HCT116 (cell line): ENCODE results near the gene SURF6. TPM values are rescaled to one million over a fixed set of nuclear protein-coding genes. Genes with fewer than 3 reads are reported as not detected.

Experiments used
- ATAC-seq: fragments of 200-7000 bp; cut with Tn5 transposase; 2 replicates; pipeline ENCODE4 v1.9.1; 2020; ENCODE audit warnings: mild to moderate bottlenecking, moderate library complexity
- BruUV-seq: library from RNA; stranded (reverse); fragments of 400-500 nt; replicated peaks from 2 replicates; lab custom pipeline; 2021; lab: Mats Ljungman, UMichigan
- CTCF ChIA-PET: fragments of 300-600 bp; sonication (Branson Sonifier 250); formaldehyde crosslinking; loops from one replicate; lab custom pipeline; 2021; ENCODE audit warnings: antibody characterized with exemption; lab: Charles Lee
- POLR2A ChIA-PET: fragments of 300-600, 350-600 bp; sonication (Branson Sonifier 250); formaldehyde crosslinking; loops from one replicate; lab custom pipeline; 2021; ENCODE audit warnings: antibody characterized with exemption; lab: Charles Lee
- RAD21 ChIA-PET, 2 experiments: fragments of 300-600 bp; sonication (Branson Sonifier 250); formaldehyde crosslinking; loops; one replicate each; lab custom pipeline; 2023; ENCODE audit warnings: low total read pairs in 2 of 2; ENCODE audit not compliant: uncharacterized antibody in 2 of 2, unreplicated experiment in 2 of 2, low non-redundant PET in 1 of 2; lab: Charles Lee
- DNase-seq: peaks from one replicate; pipeline ENCODE4 v3.0.0-alpha.2; 2010; ENCODE audit warnings: low read depth, low spot score
- H2AFZ ChIP-seq: fragments of 200-600 bp; shearing (Covaris generic), sonication (generic); 2 replicates; pipeline ENCODE4 v1.6.1; 2017; ENCODE audit warnings: low read depth, mixed run types, mixed read lengths, antibody characterized with exemption, low read length; ENCODE audit not compliant: poor library complexity, severe bottlenecking
- H3K27ac ChIP-seq: 2 replicates; pipeline ENCODE4 v1.5.1; 2012; ENCODE audit warnings: low read depth, low read length
- H3K27me3 ChIP-seq: fragments of 200-600 bp; sonication (generic); 2 replicates; pipeline ENCODE4 v1.6.1; 2016; ENCODE audit warnings: mixed run types, low read length, mixed read lengths; ENCODE audit not compliant: insufficient read depth
- H3K36me3 ChIP-seq, 2 experiments: fragments of 200-500 bp in 1 of 2; fragments of 200-600 bp in 1 of 2; sonication (Bioruptor generic) in 1 of 2; sonication (generic) in 1 of 2; 2 replicates each; pipeline versions ENCODE4 v1.5.1 to v1.6.1; 2014 to 2016; ENCODE audit warnings: low read length in 2 of 2, inconsistent platforms in 1 of 2, mixed read lengths in 1 of 2, mixed run types in 1 of 2; ENCODE audit not compliant: insufficient read depth in 2 of 2, control insufficient read depth in 1 of 2
- H3K4me1 ChIP-seq, 2 experiments: fragments of 200-600 bp in 1 of 2; sonication (generic) in 1 of 2; 2 replicates each; pipeline versions ENCODE4 v1.5.1 to v1.6.1; 2012 to 2017; ENCODE audit warnings: low read length in 2 of 2, inconsistent platforms in 1 of 2, mild to moderate bottlenecking in 1 of 2, mixed read lengths in 1 of 2, mixed run types in 1 of 2, moderate library complexity in 1 of 2; ENCODE audit not compliant: insufficient read depth in 2 of 2, control insufficient read depth in 1 of 2
- H3K4me2 ChIP-seq: fragments of 200-600 bp; sonication (generic); 2 replicates; pipeline ENCODE4 v1.6.1; 2017; ENCODE audit warnings: mixed run types, low read length, mixed read lengths
- H3K4me3 ChIP-seq, 2 experiments: fragments of 200-600 bp in 1 of 2; sonication (generic) in 1 of 2; replicated peaks in 1 of 2; 2 replicates each; pipeline ENCODE4 v1.5.1; 2011 to 2016; ENCODE audit warnings: low read length in 2 of 2, control low read depth in 1 of 2, low read depth in 1 of 2, mild to moderate bottlenecking in 1 of 2, mixed read lengths in 1 of 2, mixed run types in 1 of 2
- H3K79me2 ChIP-seq: fragments of 200-600 bp; sonication (generic); 2 replicates; pipeline ENCODE4 v1.6.1; 2017; ENCODE audit warnings: mild to moderate bottlenecking, mixed run types, low read length, moderate library complexity, mixed read lengths; ENCODE audit not compliant: insufficient read depth
- H3K9ac ChIP-seq: fragments of 200-600 bp; sonication (generic); 2 replicates; pipeline ENCODE4 v1.6.1; 2016; ENCODE audit warnings: low read length, mixed read lengths
- H3K9me2 ChIP-seq: fragments of 200-600 bp; sonication (generic), shearing (Covaris generic); 2 replicates; pipeline ENCODE4 v1.6.1; 2017; ENCODE audit warnings: mixed run types, mild to moderate bottlenecking, moderate library complexity; ENCODE audit not compliant: insufficient read depth
- H3K9me3 ChIP-seq, 2 experiments: fragments of 200-500 bp in 1 of 2; fragments of 200-600 bp in 1 of 2; sonication (Bioruptor generic) in 1 of 2; sonication (generic) in 1 of 2; 2 replicates each; pipeline ENCODE4 v1.6.1; 2014 to 2017; ENCODE audit warnings: low read length in 2 of 2, mixed read lengths in 2 of 2, inconsistent platforms in 1 of 2, low read depth in 1 of 2, mild to moderate bottlenecking in 1 of 2, mixed run types in 1 of 2, moderate library complexity in 1 of 2; ENCODE audit not compliant: control insufficient read depth in 1 of 2, insufficient read depth in 1 of 2
- H4K20me1 ChIP-seq: fragments of 200-600 bp; sonication (generic), shearing (Covaris generic); 2 replicates; pipeline ENCODE4 v1.6.1; 2017; ENCODE audit warnings: mixed run types, mild to moderate bottlenecking, moderate library complexity; ENCODE audit not compliant: insufficient read depth
- CBX3 ChIP-seq: IDR thresholded peaks from 2 replicates; pipeline ENCODE4 v1.6.1; 2012; ENCODE audit warnings: low read depth
- EGR1 ChIP-seq: IDR thresholded peaks from 2 replicates; pipeline ENCODE4 v1.6.1; 2012; ENCODE audit warnings: low read depth
- FOSL1 ChIP-seq: IDR thresholded peaks from 2 replicates; pipeline ENCODE4 v1.6.1; 2012; ENCODE audit warnings: low read depth
- RAD21 ChIP-seq: IDR thresholded peaks from 2 replicates; pipeline ENCODE4 v1.6.1; 2012; ENCODE audit warnings: low read depth, mild to moderate bottlenecking
- SRF ChIP-seq: IDR thresholded peaks from 2 replicates; pipeline ENCODE4 v1.6.1; 2012; ENCODE audit warnings: low read depth
- TCF7L2 ChIP-seq: IDR thresholded peaks from 2 replicates; pipeline ENCODE4 v1.7.0; 2011; ENCODE audit warnings: borderline replicate concordance, inconsistent platforms; ENCODE audit not compliant: insufficient read depth, insufficient read length; ENCODE audit errors: extremely low read depth
- ZFX ChIP-seq: fragments of 450-650 bp; IDR thresholded peaks from 2 replicates; pipeline ENCODE4 v1.6.1; 2017
- ZNF274 ChIP-seq: fragments of 200-500 bp; sonication (Bioruptor generic); IDR thresholded peaks from 2 replicates; pipeline ENCODE4 v1.6.1; 2014; ENCODE audit warnings: mild to moderate bottlenecking, low read depth, low read length, inconsistent platforms
- intact Hi-C: fragments of 100-400 bp; cut with micrococcal nuclease; formaldehyde crosslinking; loops from 2 replicates; pipeline ENCODE4 v1.10.0; 2022
- total RNA-seq: library from RNA; stranded (reverse); gene quantifications from one replicate; pipeline ENCODE4 v1.2.1, GENCODE V29; 2021; ENCODE audit not compliant: unreplicated experiment
- TF ChIP-seq, protein P1 (sequence below): IDR thresholded peaks from 2 replicates; pipeline ENCODE4 v1.6.1; 2012; ENCODE audit warnings: low read depth
- TF ChIP-seq, protein P2 (sequence below): IDR thresholded peaks from 2 replicates; pipeline ENCODE4 v1.6.1; 2012

The SURF6 gene
- total RNA-seq, 1 experiment from 2014 or later: 30.1 TPM

DNA sequence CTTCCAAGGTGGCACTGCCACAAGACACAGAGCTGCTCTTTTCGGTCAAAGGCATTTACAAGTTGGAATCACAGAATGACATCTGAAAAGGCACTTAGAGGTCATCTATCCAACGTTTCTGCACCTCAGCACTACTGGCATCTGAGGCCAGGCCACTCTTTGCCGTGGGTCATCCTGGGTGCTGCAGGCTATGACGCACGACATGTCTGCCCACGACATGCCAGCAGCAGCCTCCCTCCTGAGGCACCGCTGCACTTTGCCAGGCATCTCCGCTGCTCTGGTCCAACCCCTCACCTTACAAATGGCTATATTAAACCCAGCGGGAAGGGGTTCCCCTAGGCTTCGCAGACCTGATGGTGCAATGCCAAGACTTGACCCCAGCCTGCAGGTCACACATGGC, 31.8 kb upstream of the SURF6 start:
- TF ChIP-seq TCF7L2 (no peak), EGR1 (no peak), ZNF274 (no peak), RAD21 (no peak), FOSL1 (no peak), CBX3 (no peak), ZFX (no peak), SRF (no peak)
- TF ChIP-seq, protein P1, sequence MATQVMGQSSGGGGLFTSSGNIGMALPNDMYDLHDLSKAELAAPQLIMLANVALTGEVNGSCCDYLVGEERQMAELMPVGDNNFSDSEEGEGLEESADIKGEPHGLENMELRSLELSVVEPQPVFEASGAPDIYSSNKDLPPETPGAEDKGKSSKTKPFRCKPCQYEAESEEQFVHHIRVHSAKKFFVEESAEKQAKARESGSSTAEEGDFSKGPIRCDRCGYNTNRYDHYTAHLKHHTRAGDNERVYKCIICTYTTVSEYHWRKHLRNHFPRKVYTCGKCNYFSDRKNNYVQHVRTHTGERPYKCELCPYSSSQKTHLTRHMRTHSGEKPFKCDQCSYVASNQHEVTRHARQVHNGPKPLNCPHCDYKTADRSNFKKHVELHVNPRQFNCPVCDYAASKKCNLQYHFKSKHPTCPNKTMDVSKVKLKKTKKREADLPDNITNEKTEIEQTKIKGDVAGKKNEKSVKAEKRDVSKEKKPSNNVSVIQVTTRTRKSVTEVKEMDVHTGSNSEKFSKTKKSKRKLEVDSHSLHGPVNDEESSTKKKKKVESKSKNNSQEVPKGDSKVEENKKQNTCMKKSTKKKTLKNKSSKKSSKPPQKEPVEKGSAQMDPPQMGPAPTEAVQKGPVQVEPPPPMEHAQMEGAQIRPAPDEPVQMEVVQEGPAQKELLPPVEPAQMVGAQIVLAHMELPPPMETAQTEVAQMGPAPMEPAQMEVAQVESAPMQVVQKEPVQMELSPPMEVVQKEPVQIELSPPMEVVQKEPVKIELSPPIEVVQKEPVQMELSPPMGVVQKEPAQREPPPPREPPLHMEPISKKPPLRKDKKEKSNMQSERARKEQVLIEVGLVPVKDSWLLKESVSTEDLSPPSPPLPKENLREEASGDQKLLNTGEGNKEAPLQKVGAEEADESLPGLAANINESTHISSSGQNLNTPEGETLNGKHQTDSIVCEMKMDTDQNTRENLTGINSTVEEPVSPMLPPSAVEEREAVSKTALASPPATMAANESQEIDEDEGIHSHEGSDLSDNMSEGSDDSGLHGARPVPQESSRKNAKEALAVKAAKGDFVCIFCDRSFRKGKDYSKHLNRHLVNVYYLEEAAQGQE: no peak
- TF ChIP-seq, protein P2, sequence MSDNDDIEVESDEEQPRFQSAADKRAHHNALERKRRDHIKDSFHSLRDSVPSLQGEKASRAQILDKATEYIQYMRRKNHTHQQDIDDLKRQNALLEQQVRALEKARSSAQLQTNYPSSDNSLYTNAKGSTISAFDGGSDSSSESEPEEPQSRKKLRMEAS: no peak
- POLR2A ChIA-PET: no interaction called here
- Histone ChIP-seq H3K27ac (no peak overlapping the region), H3K27me3 (no peaks in the 10 kb centered on the region), H2AFZ (no peak overlapping the region), H3K9me2 (no peaks in the 10 kb centered on the region), H3K79me2 (peaks cover 77% of the 10 kb centered on the region), H3K9me3 (no peaks in the 10 kb centered on the region), H4K20me1 (peaks cover 3% of the 10 kb centered on the region; the same call in 1 of the 2 replicates), H3K4me3 (no peak overlapping the region), H3K4me1 (no peaks in the 10 kb centered on the region; a peak in 1 of 4 replicates), H3K36me3 (peaks cover 34 to 58% of the 10 kb centered on the region in 2 experiments; a peak in 3 of 4 replicates), H3K9ac (no peak overlapping the region), H3K4me2 (no peak overlapping the region)
- intact Hi-C loops: no loop called here
- DNase-seq (no peak), ATAC-seq (no peak)
- BruUV-seq: no TSS peak
- RAD21 ChIA-PET: no interaction called here
- CTCF ChIA-PET: no interaction called here
